ENCODE measurements around the gene CLMP. TPM values are rescaled to one million over a fixed set of nuclear protein-coding genes. Genes with fewer than 3 reads are reported as not detected.
"Not testable (repeated sequence)": the region's sequence is repeated elsewhere in the genome, so short reads cannot be mapped to it uniquely, and the experiment has no call there.

Gene CLMP
- polyA plus RNA-seq, 1 donor (not counting 4 experiments of a cell fraction or from before 2014, with no cell fraction given), result 2.7 TPM

DNA sequence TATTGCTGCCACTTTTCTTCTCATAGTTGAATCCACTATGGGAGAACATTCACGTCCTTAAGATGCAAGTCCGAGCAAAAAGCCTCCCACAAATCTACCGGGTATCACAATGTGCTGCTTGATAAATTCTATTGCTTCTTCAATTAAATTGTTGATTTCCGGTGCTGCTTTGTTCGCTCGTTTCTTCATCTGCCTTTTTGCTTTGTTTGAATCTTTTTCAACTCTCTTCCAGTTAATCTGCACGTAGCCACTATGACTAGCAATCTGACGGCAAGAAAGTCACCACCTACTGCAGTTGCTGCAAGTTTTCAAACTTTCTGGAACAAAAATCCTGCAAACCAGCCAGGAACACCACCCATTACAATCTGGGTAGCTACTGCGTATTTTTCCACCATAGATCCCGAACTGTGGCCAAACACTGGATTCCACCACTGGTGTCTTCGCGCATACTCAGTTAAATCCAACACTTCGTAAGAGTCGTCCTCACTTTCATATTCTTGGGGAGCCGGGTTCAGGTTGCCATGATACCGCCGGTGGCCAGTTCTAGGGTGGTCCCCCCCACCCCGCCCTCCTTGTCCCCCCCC lies 59.1 kb downstream of the CLMP start:
- Histone ChIP-seq H3K4me1 (ENCODE audit: control insufficient read depth, extremely low read depth, insufficient read depth, low read length) (no peaks in the 10 kb centered on the region), H3K9me3 (ENCODE audit: control insufficient read depth, low read depth, low read length) (no peaks in the 10 kb centered on the region), H3K79me2 (ENCODE audit: control insufficient read depth, insufficient read depth, low read length) (no peaks in the 10 kb centered on the region), H3K27ac (ENCODE audit: control insufficient read depth, insufficient read depth, low read length) (no peak overlapping the region), H2AFZ (ENCODE audit: control insufficient read depth, low read length) (no peak overlapping the region), H3K27me3 (ENCODE audit: control insufficient read depth, extremely low read depth, insufficient read depth, low read length) (no peaks in the 10 kb centered on the region), H3K4me2 (ENCODE audit: control insufficient read depth, extremely low read depth, insufficient read depth, low read depth, low read length) (no peak overlapping the region), H3K9ac (ENCODE audit: control insufficient read depth, extremely low read depth, insufficient read depth, low read length) (no peak overlapping the region), H4K20me1 (ENCODE audit: control insufficient read depth, extremely low read depth, insufficient read depth, low read length) (no peaks in the 10 kb centered on the region), H3K9me1 (ENCODE audit: control insufficient read depth, extremely low read depth, insufficient read depth, low read length) (no peaks in the 10 kb centered on the region), H3K36me3 (ENCODE audit: control insufficient read depth in 2 of 2, extremely low read depth in 1 of 2, insufficient read depth in 2 of 2, low read length in 2 of 2) (no peaks in the 10 kb centered on the region), H3K4me3 (ENCODE audit: control insufficient read depth in 2 of 3, extremely low read depth in 1 of 3, insufficient read depth in 2 of 3, low read depth in 1 of 3, low read length in 3 of 3) (no peak overlapping the region)
- dilution Hi-C loops (cut with MboI; ENCODE audit: extremely low pct_ligation_motif_present, low sequenced_read_pairs), result no loop called here
- FAIRE-seq, result no peak
- TF ChIP-seq EZH2 (IDR thresholded peaks at IDR 0.05; ENCODE audit: low read length), result no peak
- TF ChIP-seq, protein P1, sequence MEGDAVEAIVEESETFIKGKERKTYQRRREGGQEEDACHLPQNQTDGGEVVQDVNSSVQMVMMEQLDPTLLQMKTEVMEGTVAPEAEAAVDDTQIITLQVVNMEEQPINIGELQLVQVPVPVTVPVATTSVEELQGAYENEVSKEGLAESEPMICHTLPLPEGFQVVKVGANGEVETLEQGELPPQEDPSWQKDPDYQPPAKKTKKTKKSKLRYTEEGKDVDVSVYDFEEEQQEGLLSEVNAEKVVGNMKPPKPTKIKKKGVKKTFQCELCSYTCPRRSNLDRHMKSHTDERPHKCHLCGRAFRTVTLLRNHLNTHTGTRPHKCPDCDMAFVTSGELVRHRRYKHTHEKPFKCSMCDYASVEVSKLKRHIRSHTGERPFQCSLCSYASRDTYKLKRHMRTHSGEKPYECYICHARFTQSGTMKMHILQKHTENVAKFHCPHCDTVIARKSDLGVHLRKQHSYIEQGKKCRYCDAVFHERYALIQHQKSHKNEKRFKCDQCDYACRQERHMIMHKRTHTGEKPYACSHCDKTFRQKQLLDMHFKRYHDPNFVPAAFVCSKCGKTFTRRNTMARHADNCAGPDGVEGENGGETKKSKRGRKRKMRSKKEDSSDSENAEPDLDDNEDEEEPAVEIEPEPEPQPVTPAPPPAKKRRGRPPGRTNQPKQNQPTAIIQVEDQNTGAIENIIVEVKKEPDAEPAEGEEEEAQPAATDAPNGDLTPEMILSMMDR (optimal IDR thresholded peaks at IDR 0.05 in 1 of 3, IDR thresholded peaks at IDR 0.05 in 1 of 3, conservative IDR thresholded peaks at IDR 0.05 in 1 of 3; ENCODE audit: extremely low read depth in 1 of 3, insufficient read depth in 2 of 3, low read length in 3 of 3), result no peak
- DNase-seq (ENCODE audit: low read depth, low spot score), result no peak

DNA sequence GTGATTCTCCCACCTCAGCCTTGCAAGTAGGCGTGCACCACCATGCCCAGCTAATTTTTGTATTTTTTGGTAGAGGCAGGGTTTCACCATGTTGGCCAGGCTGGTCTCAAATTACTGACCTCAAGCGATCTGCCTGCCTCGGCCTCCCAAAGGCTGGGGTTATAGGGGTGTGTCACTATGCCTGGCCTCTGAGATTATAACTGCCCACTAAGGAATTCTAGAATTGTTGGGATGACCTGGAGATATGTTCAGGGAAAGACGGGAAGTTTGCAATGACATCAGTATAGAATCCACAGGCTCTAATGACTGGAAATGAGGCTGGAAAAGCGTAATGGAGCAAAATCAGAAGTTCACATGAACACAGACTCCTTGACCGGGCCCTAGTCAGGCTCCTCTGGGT lies 62.2 kb downstream of the CLMP start:
- dilution Hi-C loops (cut with MboI; ENCODE audit: extremely low pct_ligation_motif_present, low sequenced_read_pairs), result no loop called here
- Histone ChIP-seq H3K4me2 (ENCODE audit: control insufficient read depth, extremely low read depth, insufficient read depth, low read depth, low read length) (no peak overlapping the region), H3K9ac (ENCODE audit: control insufficient read depth, extremely low read depth, insufficient read depth, low read length) (no peak overlapping the region), H3K9me1 (ENCODE audit: control insufficient read depth, extremely low read depth, insufficient read depth, low read length) (no peaks in the 10 kb centered on the region), H3K4me1 (ENCODE audit: control insufficient read depth, extremely low read depth, insufficient read depth, low read length) (peaks cover 2% of the 10 kb centered on the region), H3K4me3 (ENCODE audit: control insufficient read depth in 2 of 3, extremely low read depth in 1 of 3, insufficient read depth in 2 of 3, low read depth in 1 of 3, low read length in 3 of 3) (no peak overlapping the region), H3K79me2 (ENCODE audit: control insufficient read depth, insufficient read depth, low read length) (no peaks in the 10 kb centered on the region), H3K9me3 (ENCODE audit: control insufficient read depth, low read depth, low read length) (no peaks in the 10 kb centered on the region), H3K27ac (ENCODE audit: control insufficient read depth, insufficient read depth, low read length) (no peak overlapping the region), H4K20me1 (ENCODE audit: control insufficient read depth, extremely low read depth, insufficient read depth, low read length) (no peaks in the 10 kb centered on the region), H2AFZ (ENCODE audit: control insufficient read depth, low read length) (no peak overlapping the region), H3K36me3 (ENCODE audit: control insufficient read depth in 2 of 2, extremely low read depth in 1 of 2, insufficient read depth in 2 of 2, low read length in 2 of 2) (no peaks in the 10 kb centered on the region), H3K27me3 (ENCODE audit: control insufficient read depth, extremely low read depth, insufficient read depth, low read length) (no peaks in the 10 kb centered on the region)
- DNase-seq (ENCODE audit: low read depth, low spot score) (no peak), FAIRE-seq (no peak)
- TF ChIP-seq EZH2 (IDR thresholded peaks at IDR 0.05; ENCODE audit: low read length), result no peak
- TF ChIP-seq, protein P1 (optimal IDR thresholded peaks at IDR 0.05 in 1 of 3, IDR thresholded peaks at IDR 0.05 in 1 of 3, conservative IDR thresholded peaks at IDR 0.05 in 1 of 3; ENCODE audit: extremely low read depth in 1 of 3, insufficient read depth in 2 of 3, low read length in 3 of 3), result no peak

DNA sequence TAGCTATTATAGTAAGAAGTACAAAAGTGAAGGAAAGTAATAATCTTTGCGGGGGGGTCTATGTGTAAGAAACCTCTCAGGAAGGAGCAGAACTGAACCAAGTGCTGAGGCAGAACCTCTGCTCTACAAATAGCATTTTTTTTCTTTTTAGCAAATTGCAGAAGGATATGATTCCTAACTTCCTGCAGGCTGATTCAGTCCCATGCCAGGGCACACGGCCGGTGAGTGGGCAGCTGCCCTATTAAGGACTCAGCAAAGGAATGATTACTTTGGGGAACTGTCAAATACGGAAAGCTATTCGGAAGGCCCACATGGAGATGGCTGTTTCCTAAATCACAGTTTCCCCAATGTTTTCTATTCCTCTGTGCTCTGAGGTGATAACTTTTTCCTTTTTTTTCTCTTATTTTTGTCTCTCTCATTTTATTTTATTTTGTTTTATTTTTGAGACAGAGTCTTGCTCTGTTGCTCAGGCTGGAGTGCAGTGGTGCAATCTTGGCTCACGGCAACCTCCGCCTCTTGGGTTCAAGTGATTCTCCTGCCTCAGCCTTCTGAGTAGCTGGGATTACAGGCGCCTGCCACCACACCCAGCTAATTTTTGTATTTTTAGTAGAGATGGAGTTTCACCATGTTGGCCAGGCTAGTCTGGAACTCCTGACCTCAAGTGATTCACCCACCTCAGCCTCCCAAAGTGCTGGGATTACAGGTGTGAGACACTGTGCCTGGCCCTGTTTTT lies 62.8 kb downstream of the CLMP start:
- H4K20me1 ChIP-seq (ENCODE audit: control insufficient read depth, extremely low read depth, insufficient read depth, low read length); H2AFZ ChIP-seq (ENCODE audit: control insufficient read depth, low read length); H3K36me3 ChIP-seq (ENCODE audit: control insufficient read depth in 2 of 2, extremely low read depth in 1 of 2, insufficient read depth in 2 of 2, low read length in 2 of 2); FAIRE-seq; DNase-seq (ENCODE audit: low read depth, low spot score); H3K4me3 ChIP-seq (ENCODE audit: control insufficient read depth in 2 of 3, extremely low read depth in 1 of 3, insufficient read depth in 2 of 3, low read depth in 1 of 3, low read length in 3 of 3); dilution Hi-C loops (cut with MboI; ENCODE audit: extremely low pct_ligation_motif_present, low sequenced_read_pairs); H3K27me3 ChIP-seq (ENCODE audit: control insufficient read depth, extremely low read depth, insufficient read depth, low read length); H3K9ac ChIP-seq (ENCODE audit: control insufficient read depth, extremely low read depth, insufficient read depth, low read length); H3K27ac ChIP-seq (ENCODE audit: control insufficient read depth, insufficient read depth, low read length); H3K9me1 ChIP-seq (ENCODE audit: control insufficient read depth, extremely low read depth, insufficient read depth, low read length); H3K9me3 ChIP-seq (ENCODE audit: control insufficient read depth, low read depth, low read length); H3K4me2 ChIP-seq (ENCODE audit: control insufficient read depth, extremely low read depth, insufficient read depth, low read depth, low read length); H3K79me2 ChIP-seq (ENCODE audit: control insufficient read depth, insufficient read depth, low read length); H3K4me1 ChIP-seq (ENCODE audit: control insufficient read depth, extremely low read depth, insufficient read depth, low read length): not testable (repeated sequence)

Data from keratinocyte (primary cell).